Smooth muscle cell (in vitro differentiated cells): ENCODE results near the gene FGF14. TPM values are rescaled to one million over a fixed set of nuclear protein-coding genes. Genes with fewer than 3 reads are reported as not detected.

Experiments used
- DNase-seq: peaks from one replicate; lab custom pipeline; 2025; ENCODE audit not compliant: unreplicated experiment; lab: John Stamatoyannopoulos, UW
- H2AFZ ChIP-seq: fragments of 200-600 bp; sonication (generic); 2 replicates; pipeline ENCODE4 v1.6.0; 2016; ENCODE audit warnings: antibody characterized with exemption, low read depth, mild to moderate bottlenecking
- H3F3A ChIP-seq: fragments of 200-600 bp; sonication (generic); 2 replicates; pipeline ENCODE4 v1.6.0; 2017; ENCODE audit warnings: antibody characterized with exemption, low read depth
- H3K27ac ChIP-seq: fragments of 200-600 bp; sonication (generic); 2 replicates; pipeline ENCODE4 v1.5.1; 2016; ENCODE audit warnings: low read depth, mild to moderate bottlenecking
- H3K27me3 ChIP-seq: fragments of 200-600 bp; sonication (generic); 2 replicates; pipeline ENCODE4 v1.6.1; 2016; ENCODE audit warnings: low read depth, mild to moderate bottlenecking
- H3K36me3 ChIP-seq: fragments of 200-600 bp; sonication (generic); 2 replicates; pipeline ENCODE4 v1.5.1; 2016; ENCODE audit warnings: low read depth
- H3K4me1 ChIP-seq: fragments of 200-600 bp; sonication (generic); 2 replicates; pipeline ENCODE4 v1.5.1; 2016; ENCODE audit warnings: low read depth
- H3K4me2 ChIP-seq: fragments of 200-600 bp; sonication (generic); 2 replicates; pipeline ENCODE4 v1.6.0; 2016; ENCODE audit warnings: mild to moderate bottlenecking
- H3K4me3 ChIP-seq: fragments of 200-600 bp; sonication (generic); 2 replicates; pipeline ENCODE4 v1.5.1; 2016; ENCODE audit warnings: mild to moderate bottlenecking
- H3K79me2 ChIP-seq: fragments of 200-600 bp; sonication (generic); 2 replicates; pipeline ENCODE4 v1.6.0; 2016; ENCODE audit warnings: low read depth, mild to moderate bottlenecking
- H3K9ac ChIP-seq: fragments of 200-600 bp; sonication (generic); 2 replicates; pipeline ENCODE4 v1.6.0; 2016; ENCODE audit warnings: low read depth
- H3K9me3 ChIP-seq: fragments of 200-600 bp; sonication (generic); replicated peaks from 2 replicates; pipeline ENCODE4 v1.5.1; 2016; ENCODE audit warnings: low read depth
- H4K20me1 ChIP-seq: fragments of 200-600 bp; sonication (generic); 2 replicates; pipeline ENCODE4 v1.6.0; 2016; ENCODE audit warnings: low read depth
- WGBS: methylation state at CpG from one replicate; pipeline ENCODE4 v1.1.7; 2016; ENCODE audit warnings: low lambda C conversion rate; 5-methylcytosine and 5-hydroxymethylcytosine counted together
- polyA plus RNA-seq: library from polyadenylated mRNA; unstranded; fragments of >200 nt; fragmentation: Nextera tagmentation; extraction: Ambion mirVana; gene quantifications from 2 replicates; pipeline ENCODE4 v1.2.1, GENCODE V29; 2016
- total RNA-seq: library from RNA; depleted of rRNA; stranded (reverse); fragments of >200 nt; gene quantifications from 2 replicates; pipeline ENCODE4 v1.2.3, GENCODE V29; 2014
- TF ChIP-seq, protein P1 (sequence below): fragments of 200-600 bp; sonication (generic); IDR thresholded peaks from 2 replicates; pipeline ENCODE4 v1.5.1; 2017; ENCODE audit warnings: borderline replicate concordance, mild to moderate bottlenecking, antibody characterized with exemption; ENCODE audit not compliant: insufficient read depth, poor library complexity, severe bottlenecking

The FGF14 gene
- total and polyA plus RNA-seq, 2 experiments from 2014 or later: 0.23 TPM; not detected in 1

GRCh38 chr13:102244607-102245227, 157.1 kb downstream of the FGF14 start:
- 78% methylated on average over 3 of the region's 3 CpGs for WGBS

GRCh38 chr13:102240110-102240509, 161.7 kb downstream of the FGF14 start:
- 87% methylated on average over 3 of the region's 3 CpGs for whole genome bisulfite sequencing
- Histone ChIP-seq H3K4me2 (no peak overlapping the region), H4K20me1 (no peaks in the 10 kb centered on the region), H3K9ac (no peak overlapping the region), H2AFZ (no peak overlapping the region), H3K27ac (no peak overlapping the region), H3K4me1 (no peaks in the 10 kb centered on the region), H3K9me3 (no peaks in the 10 kb centered on the region), H3K36me3 (no peaks in the 10 kb centered on the region), H3K79me2 (no peaks in the 10 kb centered on the region), H3K4me3 (no peak overlapping the region), H3K27me3 (no peaks in the 10 kb centered on the region), H3F3A (no peaks in the 10 kb centered on the region)
- TF ChIP-seq, protein P1, sequence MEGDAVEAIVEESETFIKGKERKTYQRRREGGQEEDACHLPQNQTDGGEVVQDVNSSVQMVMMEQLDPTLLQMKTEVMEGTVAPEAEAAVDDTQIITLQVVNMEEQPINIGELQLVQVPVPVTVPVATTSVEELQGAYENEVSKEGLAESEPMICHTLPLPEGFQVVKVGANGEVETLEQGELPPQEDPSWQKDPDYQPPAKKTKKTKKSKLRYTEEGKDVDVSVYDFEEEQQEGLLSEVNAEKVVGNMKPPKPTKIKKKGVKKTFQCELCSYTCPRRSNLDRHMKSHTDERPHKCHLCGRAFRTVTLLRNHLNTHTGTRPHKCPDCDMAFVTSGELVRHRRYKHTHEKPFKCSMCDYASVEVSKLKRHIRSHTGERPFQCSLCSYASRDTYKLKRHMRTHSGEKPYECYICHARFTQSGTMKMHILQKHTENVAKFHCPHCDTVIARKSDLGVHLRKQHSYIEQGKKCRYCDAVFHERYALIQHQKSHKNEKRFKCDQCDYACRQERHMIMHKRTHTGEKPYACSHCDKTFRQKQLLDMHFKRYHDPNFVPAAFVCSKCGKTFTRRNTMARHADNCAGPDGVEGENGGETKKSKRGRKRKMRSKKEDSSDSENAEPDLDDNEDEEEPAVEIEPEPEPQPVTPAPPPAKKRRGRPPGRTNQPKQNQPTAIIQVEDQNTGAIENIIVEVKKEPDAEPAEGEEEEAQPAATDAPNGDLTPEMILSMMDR: no peak
- DNase-seq: no peak

More at GRCh38 chr13:102244607-102245227, 157.1 kb downstream of the FGF14 start:
- Histone ChIP-seq H2AFZ (no peak overlapping the region), H4K20me1 (no peaks in the 10 kb centered on the region), H3K4me1 (no peaks in the 10 kb centered on the region), H3K4me2 (no peak overlapping the region), H3K9ac (no peak overlapping the region), H3K79me2 (no peaks in the 10 kb centered on the region), H3K36me3 (no peaks in the 10 kb centered on the region), H3K4me3 (no peak overlapping the region), H3F3A (no peaks in the 10 kb centered on the region), H3K9me3 (no peaks in the 10 kb centered on the region), H3K27me3 (no peaks in the 10 kb centered on the region), H3K27ac (no peak overlapping the region)
- TF ChIP-seq, protein P1: no peak
- no peak for DNase-seq

GRCh38 chr13:102237230-102237629, 164.6 kb downstream of the FGF14 start:
- 76% methylated on average over 6 of the region's 6 CpGs for WGBS

GRCh38 chr13:102236830-102237229, 165.0 kb downstream of the FGF14 start:
- no peaks in the 10 kb centered on the region for H4K20me1 ChIP-seq
- TF ChIP-seq, protein P1: no peak
- no peaks in the 10 kb centered on the region for H3K36me3 ChIP-seq
- no peak overlapping the region for H3K9ac ChIP-seq
- H3K79me2 ChIP-seq: no peaks in the 10 kb centered on the region
- H2AFZ ChIP-seq: no peak overlapping the region
- H3K27ac ChIP-seq: no peak overlapping the region
- H3K27me3 ChIP-seq: no peaks in the 10 kb centered on the region
- no peak overlapping the region for H3K4me3 ChIP-seq
- H3K4me2 ChIP-seq: no peak overlapping the region
- no peaks in the 10 kb centered on the region for H3F3A ChIP-seq
- no peak for DNase-seq
- no peaks in the 10 kb centered on the region for H3K4me1 ChIP-seq
- 89% methylated on average over 8 of the region's 8 CpGs for WGBS
- H3K9me3 ChIP-seq: no peaks in the 10 kb centered on the region

More at GRCh38 chr13:102237230-102237629, 164.6 kb downstream of the FGF14 start:
- Histone ChIP-seq H3K4me3 (no peak overlapping the region), H3K4me2 (no peak overlapping the region), H3F3A (no peaks in the 10 kb centered on the region), H4K20me1 (no peaks in the 10 kb centered on the region), H3K79me2 (no peaks in the 10 kb centered on the region), H3K27ac (no peak overlapping the region), H3K9me3 (no peaks in the 10 kb centered on the region), H3K4me1 (no peaks in the 10 kb centered on the region), H3K9ac (no peak overlapping the region), H3K27me3 (no peaks in the 10 kb centered on the region), H3K36me3 (no peaks in the 10 kb centered on the region), H2AFZ (no peak overlapping the region)
- DNase-seq: no peak
- TF ChIP-seq, protein P1: no peak
